ENCODE measurements around the gene TBC1D17.

The TBC1D17 gene

DNA sequence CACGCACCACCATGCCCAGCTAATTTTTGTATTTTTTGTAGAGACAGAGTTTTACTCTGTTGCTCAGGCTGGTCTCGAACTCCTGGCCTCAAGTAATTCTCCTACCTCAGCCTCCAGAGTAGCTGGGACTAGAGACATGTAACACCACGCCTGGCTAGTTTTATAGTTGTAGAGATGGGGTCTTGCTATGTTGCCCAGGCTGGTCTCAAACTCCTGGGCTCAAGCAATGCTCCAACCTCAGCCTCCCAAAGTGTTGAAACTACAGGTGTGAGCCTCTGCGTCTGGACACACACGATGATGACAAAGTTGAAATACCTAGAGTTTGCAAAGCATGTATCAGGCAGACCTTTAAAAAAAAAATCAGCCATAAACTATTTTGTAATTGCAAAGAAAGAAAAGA lies 31.1 kb upstream of the TBC1D17 start:
- DNase-seq (ENCODE audit: low read depth, low spot score), result no peak

GRCh38 chr19:49847731-49848696 lies 29.5 kb upstream of the TBC1D17 start:
- H3K4me3 ChIP-seq (ENCODE audit: low read length), result no peak overlapping the region
- no peak for DNase-seq (ENCODE audit: low read depth, low spot score)

More for the DNA sequence above, 31.1 kb upstream of the TBC1D17 start:
- H3K4me3 ChIP-seq (ENCODE audit: low read length), result no peak overlapping the region

- no peak overlapping the region for H3K4me3 ChIP-seq (ENCODE audit: low read length)
- DNase-seq (ENCODE audit: low read depth, low spot score), result no peak
Observed at GRCh38 chr19:49848938-49849337, 28.6 kb upstream of the TBC1D17 start.

DNA sequence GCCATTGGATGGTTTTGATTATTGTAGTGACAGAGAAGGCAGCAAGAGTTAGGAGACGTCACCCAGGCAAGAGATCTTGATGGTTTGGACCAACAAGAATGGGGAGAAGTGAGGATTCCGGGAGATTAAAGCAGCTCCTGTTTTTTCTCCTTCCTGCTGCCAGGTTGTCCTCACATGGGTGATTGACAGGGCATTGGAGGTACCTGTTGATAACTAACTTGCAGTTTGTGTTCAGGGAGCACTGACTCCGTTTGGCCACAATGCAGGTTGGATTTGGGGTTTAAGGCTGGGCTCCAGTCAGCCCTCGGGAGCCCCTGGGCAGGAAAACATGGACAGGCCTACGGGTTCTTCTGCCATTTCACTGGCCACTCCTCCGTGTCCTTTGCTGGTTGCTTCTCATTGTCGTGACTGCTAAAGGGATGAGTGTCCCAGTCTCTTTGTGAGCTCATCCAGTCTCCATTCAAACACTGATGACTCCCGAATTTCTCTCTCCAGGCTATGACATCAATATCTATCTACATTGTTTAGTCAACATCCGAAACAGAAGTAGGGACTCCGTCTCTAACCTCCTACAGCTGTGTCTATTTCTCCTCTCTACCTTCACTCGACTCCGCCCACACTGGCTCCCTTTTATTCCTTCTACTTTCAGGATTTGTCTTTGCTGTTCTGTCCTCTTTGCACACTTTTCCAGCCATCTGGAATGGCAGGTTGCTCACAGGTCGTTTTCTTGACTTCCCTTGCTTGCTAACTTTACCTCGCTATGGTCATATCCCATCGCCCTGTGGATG lies 27.9 kb upstream of the TBC1D17 start:
- peak overlapping the region; percentile 79 for H3K4me3 ChIP-seq (ENCODE audit: low read length)
- DNase-seq (ENCODE audit: low read depth, low spot score), result no peak

- peak overlapping the region; percentile 79 for H3K4me3 ChIP-seq (ENCODE audit: low read length)
- DNase-seq (ENCODE audit: low read depth, low spot score), result no peak
Observed at GRCh38 chr19:49850221-49850486, 27.3 kb upstream of the TBC1D17 start.

DNA sequence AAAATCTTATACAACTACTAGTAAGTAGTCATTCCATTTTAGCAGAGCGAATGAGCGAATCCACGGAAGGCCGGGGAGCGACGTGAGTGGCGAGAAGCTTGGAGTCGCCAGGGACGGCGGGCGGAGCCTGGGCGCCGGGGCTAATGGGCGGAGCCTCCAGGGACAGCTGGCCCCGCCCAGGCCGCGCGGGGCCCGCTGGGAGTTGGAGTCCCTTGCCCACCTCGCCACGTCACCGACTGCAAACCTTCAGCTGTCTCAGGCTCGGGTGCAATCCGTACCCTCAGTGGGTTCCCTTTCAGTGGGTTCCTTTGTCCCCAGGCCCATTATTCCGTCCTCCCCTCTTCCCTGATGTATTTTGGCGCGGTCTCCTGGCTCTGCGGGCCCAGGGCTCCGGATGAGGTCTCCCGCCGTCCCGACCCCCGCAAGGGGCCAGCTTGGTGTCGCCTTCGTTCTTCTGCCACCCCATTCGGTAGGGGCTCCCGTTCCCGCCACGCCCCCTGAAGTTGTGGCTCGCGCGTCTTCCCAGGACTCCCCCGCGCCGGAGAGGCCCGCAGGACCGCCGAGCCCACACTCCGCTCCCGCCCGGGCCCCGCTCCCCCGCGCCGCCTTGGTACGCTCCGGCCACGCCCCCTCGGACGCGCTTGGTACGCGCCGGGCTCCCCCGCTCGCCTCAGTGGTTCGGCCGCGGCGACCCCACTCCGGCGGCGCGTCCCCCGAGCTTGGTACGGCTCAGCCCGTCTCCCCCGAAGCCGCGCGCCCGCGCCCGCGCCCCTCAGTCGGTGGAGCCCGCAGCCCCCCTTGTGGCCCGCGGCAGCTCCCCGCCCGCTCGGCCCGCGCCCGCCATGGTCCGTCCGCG lies 26.8 kb upstream of the TBC1D17 start, which contains the start of gene PTOV1:
Gene PTOV1 (plus strand): TSS at position 673 of the 856 bp plus-strand sequence.
- H3K4me3 ChIP-seq (ENCODE audit: low read length), result peak within 1 kb of the TSS; percentile 79
- peak; percentile 87 for DNase-seq (ENCODE audit: low read depth, low spot score)

DNA sequence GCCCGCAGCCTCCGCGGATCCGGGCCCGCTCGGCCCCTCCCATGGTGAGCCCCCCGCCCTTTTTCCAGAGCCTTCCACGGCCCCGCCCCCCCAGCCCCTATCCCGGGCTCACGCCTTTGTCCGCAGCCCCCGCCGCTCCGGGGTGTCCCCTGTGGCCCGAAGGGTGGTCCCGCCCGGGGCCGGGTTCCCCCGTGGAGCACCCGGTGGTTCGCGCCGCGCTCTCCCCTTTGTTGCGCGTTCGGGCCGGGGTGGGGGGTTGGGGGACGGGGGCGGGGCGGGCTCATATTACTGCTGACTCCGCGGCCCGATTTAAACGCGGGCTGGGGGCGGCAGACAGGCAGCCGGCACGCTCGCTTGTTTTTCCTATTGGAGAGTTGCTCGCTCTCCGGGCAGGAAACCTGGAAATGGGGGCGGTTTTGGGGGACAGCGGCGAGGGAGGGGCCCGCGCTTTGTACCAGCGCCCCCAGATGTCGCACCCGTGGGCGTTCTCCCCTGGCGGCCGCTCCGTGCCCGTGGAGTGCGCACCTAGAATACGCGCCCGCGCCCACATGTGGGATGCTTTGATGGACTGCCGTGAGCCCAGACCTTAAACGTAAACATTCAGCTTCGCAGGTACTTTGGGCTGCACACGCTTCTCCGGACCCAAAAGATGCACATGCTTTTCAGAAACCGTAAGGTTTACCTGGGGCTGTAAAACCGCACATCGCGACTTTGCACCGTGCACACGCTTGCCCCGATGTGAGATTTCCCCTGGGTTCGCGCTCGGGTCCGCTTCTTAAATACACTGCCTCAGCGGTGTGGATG lies 25.8 kb upstream of the TBC1D17 start:
- no peak for DNase-seq (ENCODE audit: low read depth, low spot score)
- H3K4me3 ChIP-seq (ENCODE audit: low read length), result peak overlapping the region; percentile 79

GRCh38 chr19:49852631-49853126 lies 24.8 kb upstream of the TBC1D17 start:
- DNase-seq (ENCODE audit: low read depth, low spot score), result no peak

GRCh38 chr19:49853852-49854377 lies 23.6 kb upstream of the TBC1D17 start:
- DNase-seq (ENCODE audit: low read depth, low spot score), result no peak

More at GRCh38 chr19:49852631-49853126, 24.8 kb upstream of the TBC1D17 start:
- H3K4me3 ChIP-seq (ENCODE audit: low read length), result peak overlapping the region; percentile 79

GRCh38 chr19:49854378-49855263 lies 22.9 kb upstream of the TBC1D17 start:
- no peak overlapping the region for H3K4me3 ChIP-seq (ENCODE audit: low read length)
- DNase-seq (ENCODE audit: low read depth, low spot score), result no peak

More at GRCh38 chr19:49853852-49854377, 23.6 kb upstream of the TBC1D17 start:
- no peak overlapping the region for H3K4me3 ChIP-seq (ENCODE audit: low read length)

GRCh38 chr19:49855277-49855675 lies 22.2 kb upstream of the TBC1D17 start:
- no peak overlapping the region for H3K4me3 ChIP-seq (ENCODE audit: low read length)
- no peak for DNase-seq (ENCODE audit: low read depth, low spot score)

GRCh38 chr19:49855676-49856573 lies 21.6 kb upstream of the TBC1D17 start:
- DNase-seq (ENCODE audit: low read depth, low spot score), result no peak
- H3K4me3 ChIP-seq (ENCODE audit: low read length), result no peak overlapping the region

GRCh38 chr19:49856574-49857021 lies 20.9 kb upstream of the TBC1D17 start:
- no peak for DNase-seq (ENCODE audit: low read depth, low spot score)

DNA sequence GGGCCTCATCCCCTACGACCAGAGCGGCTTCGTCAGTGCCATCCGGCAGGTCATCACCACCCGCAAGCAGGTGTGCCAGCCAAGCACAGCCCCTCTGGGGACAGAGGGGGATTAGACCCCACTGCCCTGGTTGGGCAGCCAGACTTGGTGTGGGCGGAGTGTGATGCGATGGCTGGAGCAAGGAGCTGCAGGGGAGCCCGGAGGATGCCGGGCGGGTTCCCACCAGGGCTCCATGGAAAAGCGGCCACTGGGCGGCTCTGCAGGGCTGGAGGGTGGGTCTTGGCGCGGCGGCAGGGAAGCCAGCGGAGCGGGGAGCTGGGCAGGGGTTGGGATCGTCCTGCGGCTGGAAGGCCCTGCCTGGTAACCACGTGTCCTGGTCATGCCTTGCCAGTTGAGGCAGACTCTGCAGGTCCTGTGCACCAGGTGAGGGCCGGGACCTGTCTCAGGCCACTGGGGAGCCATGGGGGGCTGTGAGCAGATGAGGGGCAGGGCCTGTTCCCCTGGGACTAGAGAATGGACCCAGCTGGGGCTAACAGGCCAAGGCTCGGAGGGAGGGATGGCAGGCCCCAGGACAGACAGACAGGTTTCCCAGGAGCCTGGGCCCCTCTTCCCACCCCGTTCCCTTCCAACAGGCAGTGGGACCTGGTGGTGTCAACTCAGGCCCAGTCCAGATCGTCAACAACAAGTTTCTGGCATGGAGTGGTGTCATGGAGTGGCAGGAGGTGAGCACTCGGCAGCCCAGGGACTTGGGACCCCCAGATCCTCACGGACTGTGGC lies 20.3 kb upstream of the TBC1D17 start:
- DNase-seq (ENCODE audit: low read depth, low spot score), result no peak
- H3K4me3 ChIP-seq (ENCODE audit: low read length), result no peak overlapping the region

More at GRCh38 chr19:49856574-49857021, 20.9 kb upstream of the TBC1D17 start:
- H3K4me3 ChIP-seq (ENCODE audit: low read length), result no peak overlapping the region

GRCh38 chr19:49857838-49858087 lies 19.7 kb upstream of the TBC1D17 start:
- no peak for DNase-seq (ENCODE audit: low read depth, low spot score)

More at GRCh38 chr19:49857838-49858087, 19.7 kb upstream of the TBC1D17 start:
- H3K4me3 ChIP-seq (ENCODE audit: low read length), result no peak overlapping the region
